AG09309 (cell line): ENCODE results near the gene ZNF814.

Experiments used
- DNase-seq: peaks from one replicate; pipeline ENCODE4 v3.0.0-alpha.2; 2010; ENCODE audit warnings: low read depth
- H3K4me3 ChIP-seq: 2 replicates; pipeline ENCODE4 v1.5.1; 2011; ENCODE audit warnings: mild to moderate bottlenecking, low read depth, low read length, moderate library complexity; ENCODE audit not compliant: control insufficient read depth
- TF ChIP-seq, protein P1 (sequence below): IDR thresholded peaks from 2 replicates; pipeline ENCODE4 v1.5.1; 2011; ENCODE audit warnings: mild to moderate bottlenecking, low read depth, low read length, inconsistent platforms; ENCODE audit not compliant: insufficient read depth, control insufficient read depth; ENCODE audit errors: missing control alignments

Gene ZNF814

DNA sequence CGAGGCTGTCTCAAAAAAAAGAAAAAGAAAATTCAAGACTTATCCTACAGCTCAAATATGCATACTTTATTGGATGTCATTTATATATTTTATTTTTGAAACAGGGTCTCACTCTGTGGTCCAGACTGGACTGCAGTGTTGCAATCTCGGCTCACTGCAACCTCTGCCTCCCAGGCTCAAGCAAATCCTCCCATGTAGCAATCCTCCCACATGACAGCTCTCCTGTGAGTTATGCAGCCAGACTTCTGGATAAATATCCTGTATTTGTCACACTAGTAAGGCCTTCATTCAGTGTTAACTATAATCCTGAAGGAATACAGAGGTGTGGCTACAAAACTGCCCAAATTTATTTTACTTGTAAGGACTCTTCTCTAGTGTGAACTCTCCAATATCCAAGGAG, 81.3 kb downstream of the ZNF814 start:
- TF ChIP-seq, protein P1, sequence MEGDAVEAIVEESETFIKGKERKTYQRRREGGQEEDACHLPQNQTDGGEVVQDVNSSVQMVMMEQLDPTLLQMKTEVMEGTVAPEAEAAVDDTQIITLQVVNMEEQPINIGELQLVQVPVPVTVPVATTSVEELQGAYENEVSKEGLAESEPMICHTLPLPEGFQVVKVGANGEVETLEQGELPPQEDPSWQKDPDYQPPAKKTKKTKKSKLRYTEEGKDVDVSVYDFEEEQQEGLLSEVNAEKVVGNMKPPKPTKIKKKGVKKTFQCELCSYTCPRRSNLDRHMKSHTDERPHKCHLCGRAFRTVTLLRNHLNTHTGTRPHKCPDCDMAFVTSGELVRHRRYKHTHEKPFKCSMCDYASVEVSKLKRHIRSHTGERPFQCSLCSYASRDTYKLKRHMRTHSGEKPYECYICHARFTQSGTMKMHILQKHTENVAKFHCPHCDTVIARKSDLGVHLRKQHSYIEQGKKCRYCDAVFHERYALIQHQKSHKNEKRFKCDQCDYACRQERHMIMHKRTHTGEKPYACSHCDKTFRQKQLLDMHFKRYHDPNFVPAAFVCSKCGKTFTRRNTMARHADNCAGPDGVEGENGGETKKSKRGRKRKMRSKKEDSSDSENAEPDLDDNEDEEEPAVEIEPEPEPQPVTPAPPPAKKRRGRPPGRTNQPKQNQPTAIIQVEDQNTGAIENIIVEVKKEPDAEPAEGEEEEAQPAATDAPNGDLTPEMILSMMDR: no peak
- H3K4me3 ChIP-seq: no peak overlapping the region
- DNase-seq: no peak

DNA sequence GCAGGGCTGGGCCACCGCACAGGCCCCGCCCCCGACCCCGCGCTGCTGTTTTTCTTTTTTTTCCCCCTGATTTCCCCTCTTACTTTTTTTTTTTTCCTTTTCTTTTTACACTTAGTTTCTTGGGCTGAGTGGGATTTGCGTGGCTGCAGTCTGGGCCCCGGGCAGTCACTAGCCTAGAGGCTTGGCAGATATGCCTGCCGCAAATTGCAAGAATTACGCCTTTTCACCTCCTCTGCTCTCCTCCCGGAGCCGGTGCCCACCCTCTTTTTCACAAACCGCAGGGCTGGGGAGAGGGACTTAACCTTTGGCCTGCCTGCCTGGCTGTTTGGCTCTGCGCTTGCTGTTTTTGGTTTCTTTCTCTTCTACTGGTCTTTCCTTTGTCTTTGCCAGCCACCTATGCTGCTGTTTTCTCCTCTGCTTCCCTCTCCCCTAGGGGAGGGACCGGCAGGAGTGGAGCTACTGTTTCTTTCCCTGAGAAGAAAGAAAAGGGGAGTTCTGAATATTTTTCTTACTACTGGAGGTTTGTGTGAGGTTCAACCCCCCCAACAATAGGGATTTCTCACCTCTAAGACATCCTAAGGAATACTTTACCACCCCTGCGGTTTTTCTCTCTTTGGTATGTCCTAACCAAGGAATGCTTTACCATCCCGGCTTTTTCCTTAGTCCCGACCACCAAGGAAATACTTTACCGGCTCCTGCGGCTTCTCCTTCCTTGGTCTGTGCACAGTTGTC, 85.1 kb downstream of the ZNF814 start:
- peak; percentile 67 for DNase-seq
- H3K4me3 ChIP-seq: peak overlapping the region; percentile 64

DNA sequence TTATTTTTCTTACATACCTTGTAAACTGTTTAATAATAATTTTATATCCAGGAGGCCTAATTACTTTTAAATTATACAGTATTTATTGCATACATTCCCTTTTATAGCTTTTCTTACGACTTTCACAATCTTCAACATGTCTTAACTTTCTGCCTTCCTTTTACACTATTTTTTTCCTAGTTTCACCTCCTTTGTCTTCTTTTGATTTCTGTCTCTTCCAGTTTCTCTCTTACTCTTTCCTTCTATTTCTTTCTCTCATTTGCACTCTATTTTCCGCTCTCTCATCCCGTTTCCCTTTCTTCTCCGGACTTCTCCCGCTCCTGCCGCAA, 85.6 kb downstream of the ZNF814 start:
- DNase-seq: no peak
- TF ChIP-seq, protein P1: no peak
- H3K4me3 ChIP-seq: peak overlapping the region; percentile 64

More for the DNA sequence above, 85.1 kb downstream of the ZNF814 start:
- TF ChIP-seq, protein P1: no peak

DNA sequence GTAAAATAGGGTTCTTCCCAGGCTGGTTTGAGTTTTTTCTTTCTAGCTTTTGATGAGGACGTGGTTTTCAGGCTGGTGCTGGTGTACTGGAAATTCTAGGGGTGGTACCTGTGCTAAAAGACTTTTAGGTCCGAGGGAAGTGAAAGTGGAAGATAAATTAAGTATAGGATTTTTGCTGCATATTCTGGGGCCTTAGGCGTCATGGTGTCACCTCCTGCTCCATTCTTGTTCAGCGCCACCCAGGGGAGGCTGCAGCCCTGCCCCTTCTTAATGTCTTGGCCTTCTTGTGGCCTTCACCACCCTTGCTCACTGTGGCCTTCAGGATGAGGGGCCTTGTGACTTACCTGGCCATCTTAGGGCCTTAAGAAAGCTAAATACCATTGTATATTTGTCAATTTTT, 86.6 kb downstream of the ZNF814 start:
- no peak for DNase-seq
- H3K4me3 ChIP-seq: no peak overlapping the region
- TF ChIP-seq, protein P1: no peak

DNA sequence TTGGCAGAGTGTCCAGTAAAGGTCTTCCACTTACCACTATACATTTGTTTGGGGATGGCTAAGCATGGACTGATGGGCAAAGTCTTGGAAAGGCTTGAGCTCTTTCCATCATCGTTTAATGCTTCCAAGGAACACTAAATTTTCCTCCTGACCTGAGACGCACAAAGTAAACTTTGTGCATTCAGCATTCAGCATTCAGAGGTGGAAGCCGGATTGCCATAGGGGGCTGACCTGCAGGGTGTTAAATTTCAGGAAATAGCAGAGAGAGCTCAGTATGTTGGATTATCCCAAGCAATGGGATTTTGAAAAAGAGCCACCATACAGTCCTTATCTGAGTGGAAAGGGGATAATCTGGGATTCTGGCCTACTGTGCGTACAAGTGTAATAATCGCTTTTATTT, 88.1 kb downstream of the ZNF814 start:
- no peak for DNase-seq
- TF ChIP-seq, protein P1: no peak
- no peak overlapping the region for H3K4me3 ChIP-seq
